ENCODE data around the gene TXK. TPM values are rescaled to one million over a fixed set of nuclear protein-coding genes. Genes with fewer than 3 reads are reported as not detected.

Gene TXK
- total RNA-seq, 2 donors from 2014 or later = 52.4 to 53.2 TPM

- H3K27ac Mint-ChIP-seq = no peak overlapping the region
- H3K4me3 Mint-ChIP-seq = peak overlapping the region; percentile 87
- ATAC-seq (peak; percentile 40), DNase-seq (no peak)
- H3K27me3 Mint-ChIP-seq = no peaks in the 10 kb centered on the region
- H3K4me1 Mint-ChIP-seq = peaks cover 61% of the 10 kb centered on the region
- no peaks in the 10 kb centered on the region for H3K36me3 Mint-ChIP-seq (ENCODE audit: low read depth)
- no peaks in the 10 kb centered on the region for H3K9me3 ChIP-seq (ENCODE audit: control insufficient read depth, low read length, poor library complexity, severe bottlenecking)
Measured at GRCh38 chr4:48129307-48130014, 4.6 kb downstream of the TXK start.

GRCh38 chr4:48127682-48128404, 6.2 kb downstream of the TXK start:
- Mint-ChIP-seq H3K36me3 (ENCODE audit: low read depth) (peaks cover 2% of the 10 kb centered on the region), H3K27me3 (no peaks in the 10 kb centered on the region)
- DNase-seq = peak; percentile 14 to 43 (median 29)

GRCh38 chr4:48127231-48127630, 6.8 kb downstream of the TXK start:
- H3K36me3 Mint-ChIP-seq (ENCODE audit: low read depth) = peaks cover 2% of the 10 kb centered on the region

More at GRCh38 chr4:48127682-48128404, 6.2 kb downstream of the TXK start:
- H3K27ac Mint-ChIP-seq = no peak overlapping the region
- peak; percentile 81 for ATAC-seq
- peaks cover 65% of the 10 kb centered on the region for H3K4me1 Mint-ChIP-seq
- no peaks in the 10 kb centered on the region for H3K9me3 ChIP-seq (ENCODE audit: control insufficient read depth, low read length, poor library complexity, severe bottlenecking)
- H3K4me3 Mint-ChIP-seq = peak overlapping the region; percentile 89

DNA sequence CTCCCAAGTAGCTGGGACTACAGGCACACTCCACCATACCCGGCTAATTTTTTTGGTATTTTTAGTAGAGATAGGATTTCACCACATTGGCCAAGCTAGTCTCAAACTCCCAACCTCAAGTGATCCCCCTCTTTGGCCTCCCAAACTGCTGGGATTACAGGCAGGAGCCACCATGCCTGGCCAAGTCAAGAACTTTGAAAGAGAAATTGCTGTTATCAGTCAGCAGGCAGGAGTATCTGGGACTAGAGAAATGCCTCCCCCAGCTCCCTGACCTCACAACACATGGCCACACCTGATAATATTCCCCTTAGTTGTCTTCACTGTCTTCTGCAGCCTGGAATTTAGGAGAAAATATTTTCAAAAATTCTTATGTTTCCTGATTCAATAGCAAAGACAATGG, 7.4 kb downstream of the TXK start:
- H3K9me3 ChIP-seq (ENCODE audit: control insufficient read depth, low read length, poor library complexity, severe bottlenecking) = no peaks in the 10 kb centered on the region
- Mint-ChIP-seq H3K4me3 (no peak overlapping the region), H3K27ac (no peak overlapping the region), H3K4me1 (peaks cover 60% of the 10 kb centered on the region), H3K27me3 (no peaks in the 10 kb centered on the region), H3K36me3 (ENCODE audit: low read depth) (peaks cover 2% of the 10 kb centered on the region)
- DNase-seq (no peak), ATAC-seq (no peak)

More at GRCh38 chr4:48127231-48127630, 6.8 kb downstream of the TXK start:
- H3K27me3 Mint-ChIP-seq = no peaks in the 10 kb centered on the region
- DNase-seq = no peak
- no peak overlapping the region for H3K27ac Mint-ChIP-seq
- H3K4me1 Mint-ChIP-seq = peaks cover 63% of the 10 kb centered on the region
- peak overlapping the region; percentile 89 for H3K4me3 Mint-ChIP-seq
- no peaks in the 10 kb centered on the region for H3K9me3 ChIP-seq (ENCODE audit: control insufficient read depth, low read length, poor library complexity, severe bottlenecking)
- no peak for ATAC-seq

DNA sequence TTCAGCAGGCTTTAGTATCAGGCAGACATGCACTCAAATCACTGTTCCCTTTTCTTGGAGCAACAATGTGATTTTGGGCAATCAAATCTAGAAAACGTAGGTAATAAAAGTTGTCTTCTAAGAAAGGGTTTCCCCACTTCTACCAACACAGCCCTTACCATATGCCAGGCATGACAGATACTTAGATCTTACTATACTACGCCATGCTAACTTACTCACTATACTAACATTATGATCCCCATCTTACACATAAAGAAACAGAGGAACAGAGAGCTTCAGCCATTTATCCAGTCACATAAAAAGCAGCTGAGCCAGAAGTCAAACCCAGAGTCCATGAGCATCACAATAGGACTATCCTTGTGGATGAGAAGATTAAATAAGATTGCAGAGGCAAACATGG, 9.2 kb downstream of the TXK start:
- DNase-seq = no peak

DNA sequence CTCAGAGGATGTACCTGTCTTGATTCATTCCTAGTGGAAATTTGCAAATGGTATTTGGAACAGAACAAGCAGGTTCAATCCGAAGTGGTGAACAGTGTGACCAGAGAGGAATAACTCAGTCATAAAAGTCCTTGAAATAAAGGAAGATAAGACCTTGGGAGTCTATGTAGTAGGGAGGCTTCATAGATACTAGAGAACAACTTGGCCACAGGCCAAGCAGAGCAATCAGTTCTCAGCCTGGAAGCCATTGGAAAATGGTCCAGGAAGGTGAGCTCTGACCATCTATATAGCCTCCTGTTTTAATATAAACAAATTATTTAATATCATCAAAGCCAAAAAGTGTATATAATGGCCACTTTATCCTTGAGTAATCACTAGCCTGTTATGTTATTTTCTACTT, 11.3 kb downstream of the TXK start:
- H3K9me3 ChIP-seq (ENCODE audit: control insufficient read depth, low read length, poor library complexity, severe bottlenecking) = no peaks in the 10 kb centered on the region
- Mint-ChIP-seq H3K27me3 (no peaks in the 10 kb centered on the region), H3K36me3 (ENCODE audit: low read depth) (peaks cover 9% of the 10 kb centered on the region), H3K27ac (no peak overlapping the region), H3K4me3 (no peak overlapping the region), H3K4me1 (peaks cover 51% of the 10 kb centered on the region)
- DNase-seq = no peak
- no peak for ATAC-seq

More for the DNA sequence above, 9.2 kb downstream of the TXK start:
- H3K4me1 Mint-ChIP-seq = peaks cover 48% of the 10 kb centered on the region
- no peaks in the 10 kb centered on the region for H3K9me3 ChIP-seq (ENCODE audit: control insufficient read depth, low read length, poor library complexity, severe bottlenecking)
- H3K27ac Mint-ChIP-seq = no peak overlapping the region
- H3K27me3 Mint-ChIP-seq = no peaks in the 10 kb centered on the region
- ATAC-seq = no peak
- peaks cover 2% of the 10 kb centered on the region for H3K36me3 Mint-ChIP-seq (ENCODE audit: low read depth)
- peak overlapping the region; percentile 25 for H3K4me3 Mint-ChIP-seq

DNA sequence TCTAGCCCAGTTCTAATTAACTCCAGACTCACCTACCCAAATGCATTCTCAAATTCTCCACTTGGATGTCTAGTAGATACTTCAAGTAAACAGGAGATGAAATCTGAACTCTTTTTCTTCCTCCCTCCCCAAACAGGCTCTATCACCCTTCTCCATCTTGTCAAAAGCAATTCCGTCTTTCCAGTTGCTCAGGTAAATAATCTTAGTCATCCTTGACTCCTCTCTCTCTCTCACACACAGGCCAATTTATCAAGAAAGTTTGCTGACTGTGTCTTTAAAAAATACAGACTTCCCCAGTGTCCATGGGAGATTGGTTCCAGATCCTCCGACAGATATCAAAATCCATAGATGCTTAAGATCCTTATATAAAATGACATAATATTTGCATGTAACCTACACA, 12.9 kb downstream of the TXK start:
- Mint-ChIP-seq H3K27ac (no peak overlapping the region), H3K4me1 (peaks cover 52% of the 10 kb centered on the region), H3K27me3 (no peaks in the 10 kb centered on the region), H3K36me3 (ENCODE audit: low read depth) (peaks cover 12% of the 10 kb centered on the region), H3K4me3 (no peak overlapping the region)
- ATAC-seq (no peak), DNase-seq (no peak)
- H3K9me3 ChIP-seq (ENCODE audit: control insufficient read depth, low read length, poor library complexity, severe bottlenecking) = no peaks in the 10 kb centered on the region

DNA sequence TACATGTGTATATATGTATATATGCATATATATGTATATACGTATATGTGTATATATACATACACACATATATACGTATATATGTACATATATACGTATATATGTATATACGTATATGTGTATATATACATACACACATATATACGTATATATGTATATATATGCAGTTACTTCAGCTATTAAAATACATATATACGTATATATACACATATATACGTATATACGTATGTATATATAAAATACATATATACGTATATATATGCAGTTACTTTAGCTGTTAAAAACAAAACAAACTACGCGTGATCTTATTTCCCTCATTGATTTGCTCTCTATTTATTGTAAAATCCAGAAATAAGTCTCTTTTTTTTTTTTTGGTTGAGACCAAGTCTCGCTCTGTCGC, 13.9 kb downstream of the TXK start:
- Mint-ChIP-seq H3K36me3 (ENCODE audit: low read depth) (peaks cover 14% of the 10 kb centered on the region), H3K4me3 (no peak overlapping the region), H3K4me1 (peaks cover 47% of the 10 kb centered on the region), H3K27me3 (no peaks in the 10 kb centered on the region), H3K27ac (no peak overlapping the region)
- no peaks in the 10 kb centered on the region for H3K9me3 ChIP-seq (ENCODE audit: control insufficient read depth, low read length, poor library complexity, severe bottlenecking)
- no peak for ATAC-seq
- DNase-seq = no peak

DNA sequence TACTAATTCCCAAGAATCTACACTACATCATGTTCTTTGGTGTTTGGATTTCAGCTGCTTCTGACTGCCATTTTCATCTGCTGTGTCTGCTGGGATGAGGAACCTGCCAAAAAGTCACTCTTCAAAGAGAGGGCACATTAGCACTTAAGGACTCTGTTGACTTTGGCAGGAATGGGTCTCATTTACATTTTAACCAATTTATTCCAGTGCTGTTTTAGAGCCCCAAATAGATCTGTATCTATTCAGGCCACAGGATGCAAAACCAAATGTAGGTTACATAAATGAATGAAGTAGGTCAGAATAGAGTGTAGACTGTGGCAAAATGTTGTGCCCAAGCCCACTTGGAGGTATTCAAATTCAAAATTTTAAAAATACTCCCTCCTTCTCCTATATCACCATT, 14.4 kb downstream of the TXK start:
- no peaks in the 10 kb centered on the region for H3K9me3 ChIP-seq (ENCODE audit: control insufficient read depth, low read length, poor library complexity, severe bottlenecking)
- no peak overlapping the region for H3K4me3 Mint-ChIP-seq
- H3K4me1 Mint-ChIP-seq = peaks cover 43% of the 10 kb centered on the region
- H3K27me3 Mint-ChIP-seq = no peaks in the 10 kb centered on the region
- peaks cover 14% of the 10 kb centered on the region for H3K36me3 Mint-ChIP-seq (ENCODE audit: low read depth)
- DNase-seq (no peak), ATAC-seq (no peak)
- H3K27ac Mint-ChIP-seq = peak overlapping the region; percentile 37

DNA sequence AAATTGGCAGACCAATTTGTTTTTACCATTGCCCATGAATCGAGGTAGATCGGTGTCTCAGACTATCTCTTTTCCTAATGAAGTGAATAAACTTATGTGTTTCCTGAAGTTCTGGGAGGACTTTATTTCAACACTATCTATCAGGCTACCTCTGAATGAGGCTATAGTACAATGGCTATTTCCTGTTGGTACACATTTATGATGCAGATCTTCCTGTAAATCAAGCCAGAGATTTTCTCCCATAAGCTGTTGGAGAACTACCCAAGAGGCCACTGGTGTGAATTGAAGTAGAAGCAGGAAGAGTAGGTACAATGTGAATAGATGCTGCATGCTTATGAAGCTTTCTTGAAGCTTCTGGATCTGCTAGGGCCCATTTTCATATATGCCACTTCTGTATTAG, 16.0 kb downstream of the TXK start:
- no peak for DNase-seq
- Mint-ChIP-seq H3K36me3 (ENCODE audit: low read depth) (peaks cover 14% of the 10 kb centered on the region), H3K4me3 (no peak overlapping the region), H3K27me3 (no peaks in the 10 kb centered on the region), H3K4me1 (peaks cover 43% of the 10 kb centered on the region), H3K27ac (peak overlapping the region; percentile 84)
- ATAC-seq = no peak
- no peaks in the 10 kb centered on the region for H3K9me3 ChIP-seq (ENCODE audit: control insufficient read depth, low read length, poor library complexity, severe bottlenecking)

DNA sequence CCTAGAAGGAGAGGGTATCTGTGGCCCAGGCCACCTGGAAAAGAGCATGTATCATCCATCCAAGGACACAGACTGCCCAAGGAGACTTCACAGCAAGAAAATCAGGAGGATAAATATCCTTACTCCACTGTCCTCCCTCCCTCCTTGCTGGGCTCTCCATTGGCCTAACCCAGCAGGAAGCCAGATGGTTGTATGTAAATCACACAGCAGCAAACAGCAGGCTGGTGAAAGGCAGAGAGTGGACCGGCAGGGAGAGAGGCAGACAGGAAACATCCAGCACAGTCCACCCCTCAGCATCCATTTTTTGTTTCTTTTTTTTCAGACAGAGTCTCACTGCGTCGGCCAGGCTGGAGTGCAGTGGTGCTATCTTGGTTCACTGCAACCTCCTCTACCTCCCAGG, 17.5 kb downstream of the TXK start:
- Mint-ChIP-seq H3K27me3 (no peaks in the 10 kb centered on the region), H3K36me3 (ENCODE audit: low read depth) (peaks cover 14% of the 10 kb centered on the region), H3K27ac (peak overlapping the region; percentile 84), H3K4me3 (no peak overlapping the region), H3K4me1 (peaks cover 54% of the 10 kb centered on the region)
- no peaks in the 10 kb centered on the region for H3K9me3 ChIP-seq (ENCODE audit: control insufficient read depth, low read length, poor library complexity, severe bottlenecking)
- ATAC-seq (no peak), DNase-seq (no peak)

DNA sequence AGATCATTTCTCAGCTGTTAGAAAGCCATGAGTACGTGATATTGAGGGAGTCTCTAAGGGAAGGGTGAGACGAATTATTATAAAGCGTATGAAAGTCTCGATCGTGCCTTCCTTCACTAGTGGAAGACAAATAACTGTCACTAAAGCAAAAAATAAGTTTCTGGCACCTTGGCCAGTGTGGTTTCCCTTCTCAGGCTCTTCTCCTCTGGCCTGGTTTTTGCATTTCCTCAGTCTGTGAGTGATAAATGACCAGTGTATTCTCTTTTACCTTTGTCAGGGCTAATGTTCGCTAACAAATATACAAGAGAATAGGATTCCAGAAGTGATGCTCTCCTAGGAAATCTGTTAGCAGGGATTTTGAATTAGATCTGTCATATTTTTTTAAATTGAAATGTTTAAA, 19.6 kb downstream of the TXK start:
- Mint-ChIP-seq H3K36me3 (ENCODE audit: low read depth) (peaks cover 12% of the 10 kb centered on the region), H3K4me3 (peak overlapping the region; percentile 55), H3K4me1 (peaks cover 53% of the 10 kb centered on the region), H3K27ac (peak overlapping the region; percentile 82), H3K27me3 (no peaks in the 10 kb centered on the region)
- no peaks in the 10 kb centered on the region for H3K9me3 ChIP-seq (ENCODE audit: control insufficient read depth, low read length, poor library complexity, severe bottlenecking)
- no peak for ATAC-seq
- DNase-seq = no peak

- H3K4me1 Mint-ChIP-seq = peaks cover 36% of the 10 kb centered on the region
- H3K27me3 Mint-ChIP-seq = no peaks in the 10 kb centered on the region
- ATAC-seq (peak; percentile 66), DNase-seq (no peak)
- peak overlapping the region; percentile 82 for H3K27ac Mint-ChIP-seq
- H3K36me3 Mint-ChIP-seq (ENCODE audit: low read depth) = peaks cover 8% of the 10 kb centered on the region
- H3K4me3 Mint-ChIP-seq = peak overlapping the region; percentile 78
- no peaks in the 10 kb centered on the region for H3K9me3 ChIP-seq (ENCODE audit: control insufficient read depth, low read length, poor library complexity, severe bottlenecking)
Measured at GRCh38 chr4:48112017-48112667, 21.9 kb downstream of the TXK start.
